Astrocyte of the spinal cord (primary cell): ENCODE data around the gene HMX3.
A peak's percentile ranks its signal among the peaks of the same experiment; 100 is the strongest.

Source experiments
- DNase-seq: peaks from one replicate; pipeline ENCODE4 v3.0.0; 2011; ENCODE audit warnings: low read depth, low spot score
- H3K4me3 ChIP-seq: 2 replicates; pipeline ENCODE4 v1.5.1; 2011; ENCODE audit warnings: low read depth, mild to moderate bottlenecking, low read length, moderate library complexity
- in situ Hi-C: cut with HindIII; loops from 2 replicates; pipeline ENCODE4 v1.10.0; 2017; ENCODE audit warnings: low sequenced_read_pairs
- TF ChIP-seq, protein P1 (sequence below): IDR thresholded peaks from 2 replicates; pipeline ENCODE4 v1.5.1; 2012; ENCODE audit warnings: low read depth, mild to moderate bottlenecking, low read length, inconsistent platforms

HMX3 gene

GRCh38 chr10:123109466-123109865 is 26.3 kb upstream of the HMX3 start:
- DNase-seq: no peak
- H3K4me3 ChIP-seq: no peak overlapping the region
- TF ChIP-seq, protein P1, sequence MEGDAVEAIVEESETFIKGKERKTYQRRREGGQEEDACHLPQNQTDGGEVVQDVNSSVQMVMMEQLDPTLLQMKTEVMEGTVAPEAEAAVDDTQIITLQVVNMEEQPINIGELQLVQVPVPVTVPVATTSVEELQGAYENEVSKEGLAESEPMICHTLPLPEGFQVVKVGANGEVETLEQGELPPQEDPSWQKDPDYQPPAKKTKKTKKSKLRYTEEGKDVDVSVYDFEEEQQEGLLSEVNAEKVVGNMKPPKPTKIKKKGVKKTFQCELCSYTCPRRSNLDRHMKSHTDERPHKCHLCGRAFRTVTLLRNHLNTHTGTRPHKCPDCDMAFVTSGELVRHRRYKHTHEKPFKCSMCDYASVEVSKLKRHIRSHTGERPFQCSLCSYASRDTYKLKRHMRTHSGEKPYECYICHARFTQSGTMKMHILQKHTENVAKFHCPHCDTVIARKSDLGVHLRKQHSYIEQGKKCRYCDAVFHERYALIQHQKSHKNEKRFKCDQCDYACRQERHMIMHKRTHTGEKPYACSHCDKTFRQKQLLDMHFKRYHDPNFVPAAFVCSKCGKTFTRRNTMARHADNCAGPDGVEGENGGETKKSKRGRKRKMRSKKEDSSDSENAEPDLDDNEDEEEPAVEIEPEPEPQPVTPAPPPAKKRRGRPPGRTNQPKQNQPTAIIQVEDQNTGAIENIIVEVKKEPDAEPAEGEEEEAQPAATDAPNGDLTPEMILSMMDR: no peak
- in situ Hi-C loops: no loop called here

DNA sequence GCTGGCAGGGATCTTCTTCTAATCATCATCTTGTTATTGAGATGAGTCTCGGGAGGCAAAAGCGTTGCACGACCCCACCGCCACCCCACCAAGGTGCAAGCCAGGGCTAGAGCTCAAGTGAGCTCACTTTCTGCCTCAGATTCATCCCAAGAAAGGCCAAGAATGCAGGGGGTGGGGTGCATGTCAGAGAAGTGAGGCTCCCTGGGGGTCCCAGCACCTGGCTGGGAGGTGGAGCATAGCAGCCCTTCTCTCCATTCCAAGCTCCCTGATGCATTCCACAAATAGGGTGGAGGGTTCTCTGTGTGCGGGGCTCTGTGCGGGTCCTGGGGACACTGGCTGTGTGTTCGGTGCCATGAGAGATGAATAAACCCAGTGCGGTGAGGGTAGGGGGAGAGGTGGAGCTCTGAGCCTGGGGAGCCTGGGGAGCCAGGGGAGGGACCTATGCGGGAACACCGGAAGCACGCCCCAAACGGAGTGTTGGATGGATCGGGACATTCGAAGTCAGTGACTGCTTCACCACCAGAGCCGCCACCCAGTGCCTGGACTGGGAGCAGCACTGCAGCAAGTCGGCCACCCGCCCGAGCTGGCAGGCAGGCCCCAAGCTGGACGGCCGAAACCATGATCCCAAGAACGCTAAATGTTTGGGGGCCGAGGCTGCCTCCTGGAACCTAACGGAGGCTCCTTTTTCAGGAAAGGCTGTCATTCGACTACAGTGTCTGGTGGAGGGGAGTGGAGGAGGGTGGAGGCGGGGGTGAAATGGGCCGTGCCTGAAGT is 17.9 kb upstream of the HMX3 start:
- TF ChIP-seq, protein P1: no peak

DNA sequence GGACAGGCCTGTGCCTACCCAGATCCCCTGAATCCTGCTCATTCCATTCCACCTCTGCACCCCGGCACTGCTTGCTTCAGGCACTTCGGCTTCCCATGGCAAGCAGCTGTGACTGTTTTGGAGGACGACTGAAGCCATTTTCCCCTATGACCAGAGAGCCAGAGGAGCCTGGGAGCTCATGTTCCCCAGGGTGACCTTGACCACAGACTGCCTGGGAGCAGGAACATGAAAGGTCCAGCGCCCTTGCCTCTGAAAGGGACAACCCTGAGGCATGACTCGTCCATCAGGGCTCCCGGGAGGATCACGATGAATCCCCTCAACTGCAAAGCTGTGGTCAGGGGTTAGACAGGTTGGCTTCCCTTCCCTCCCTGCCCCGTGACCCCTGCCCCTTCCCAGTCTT is 16.7 kb upstream of the HMX3 start:
- no peak overlapping the region for H3K4me3 ChIP-seq
- DNase-seq: no peak
- TF ChIP-seq, protein P1: no peak
- in situ Hi-C loops: no loop called here

More for the DNA sequence above, 17.9 kb upstream of the HMX3 start:
- DNase-seq: no peak
- H3K4me3 ChIP-seq: no peak overlapping the region
- in situ Hi-C loops: no loop called here

- in situ Hi-C loops: no loop called here
- TF ChIP-seq, protein P1: no peak
- no peak overlapping the region for H3K4me3 ChIP-seq
- no peak for DNase-seq
Measured at GRCh38 chr10:123126246-123126645, 9.5 kb upstream of the HMX3 start.

DNA sequence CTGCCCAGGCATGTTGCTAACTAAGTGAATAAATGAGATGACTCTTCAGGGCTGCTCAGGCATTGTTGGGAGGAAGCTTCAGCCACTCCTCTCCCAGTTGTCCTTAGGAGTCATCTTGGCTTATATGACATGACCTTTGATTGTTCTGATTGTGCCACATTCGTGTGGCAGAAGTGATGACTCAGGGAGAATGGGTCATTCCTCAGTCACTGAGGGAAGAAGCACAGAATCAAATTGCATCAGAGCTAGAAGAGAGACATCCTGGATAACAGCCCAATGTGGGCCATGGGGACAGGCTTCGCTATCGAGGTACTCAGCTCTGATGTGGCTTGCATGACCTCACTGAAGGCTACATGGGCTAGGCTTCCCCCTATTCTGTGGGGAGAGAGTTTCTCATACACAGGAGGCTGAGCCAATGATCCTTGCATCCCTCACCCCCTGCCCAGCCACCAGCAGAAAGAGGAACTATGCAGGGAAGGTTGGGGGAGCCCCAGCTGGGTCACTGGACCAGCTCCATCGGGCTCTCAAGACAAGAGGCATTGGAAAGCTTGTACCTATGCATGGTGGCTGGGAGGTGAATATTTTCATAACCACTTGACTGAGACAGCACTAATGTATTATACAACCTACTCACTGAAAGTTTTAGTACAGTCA is 6.0 kb upstream of the HMX3 start:
- in situ Hi-C loops: no loop called here
- TF ChIP-seq, protein P1: no peak
- DNase-seq: no peak
- no peak overlapping the region for H3K4me3 ChIP-seq

GRCh38 chr10:123132576-123133477 is 2.9 kb upstream of the HMX3 start:
- TF ChIP-seq, protein P1: peak; percentile 94
- DNase-seq: peak; percentile 78
- H3K4me3 ChIP-seq: no peak overlapping the region
- in situ Hi-C loops: no loop called here
